ENCODE data around the gene PMVK.
"Not testable (repeated sequence)": the region's sequence is repeated elsewhere in the genome, so short reads cannot be mapped to it uniquely, and the experiment has no call there.

PMVK gene

GRCh38 chr1:154936555-154937084 lies at the start of gene PMVK:
Gene PMVK (minus strand): TSS chr1:154936719. CDS start chr1:154936685, 34 bp downstream.
- DNase-seq (ENCODE audit: low read depth), result peak; percentile 90

- no peak for DNase-seq (ENCODE audit: low read depth)
Observed at GRCh38 chr1:154983776-154984466, 47.4 kb upstream of the PMVK start.

GRCh38 chr1:154982897-154983648 lies 46.6 kb upstream of the PMVK start, which contains the start of gene FLAD1:
Gene FLAD1 (plus strand): TSS chr1:154983344. CDS start chr1:154983695, 351 bp downstream.
- DNase-seq (ENCODE audit: low read depth), result peak; percentile 91

- DNase-seq (ENCODE audit: low read depth), result no peak
Observed at GRCh38 chr1:154982341-154982740, 45.8 kb upstream of the PMVK start.

- DNase-seq (ENCODE audit: low read depth), result no peak
Observed at GRCh38 chr1:154978360-154978759, 41.8 kb upstream of the PMVK start.

- DNase-seq (ENCODE audit: low read depth), result not testable (repeated sequence)
Observed at GRCh38 chr1:154977762-154978161, 41.2 kb upstream of the PMVK start.

GRCh38 chr1:154975409-154976059 lies 39.0 kb upstream of the PMVK start:
- DNase-seq (ENCODE audit: low read depth), result peak; percentile 54

GRCh38 chr1:154974808-154975408 lies 38.4 kb upstream of the PMVK start:
- DNase-seq (ENCODE audit: low read depth), result peak; percentile 92

- peak; percentile 92 for DNase-seq (ENCODE audit: low read depth)
Observed at GRCh38 chr1:154974102-154974807, 37.7 kb upstream of the PMVK start, which contains the start of gene CKS1B. Gene CKS1B (plus strand): TSS chr1:154974681. CDS start chr1:154974746, 65 bp downstream.

GRCh38 chr1:154973344-154974101 lies 37.0 kb upstream of the PMVK start:
- peak; percentile 85 for DNase-seq (ENCODE audit: low read depth)

- no peak for DNase-seq (ENCODE audit: low read depth)
Observed at GRCh38 chr1:154972517-154973343, 36.2 kb upstream of the PMVK start.

- DNase-seq (ENCODE audit: low read depth), result no peak
Observed at GRCh38 chr1:154972213-154972516, 35.6 kb upstream of the PMVK start.

- DNase-seq (ENCODE audit: low read depth), result no peak
Observed at GRCh38 chr1:154971341-154971998, 35.0 kb upstream of the PMVK start.

GRCh38 chr1:154970631-154971340 lies 34.3 kb upstream of the PMVK start, which contains the start of gene SHC1:
Gene SHC1 (minus strand): TSS chr1:154970747. CDS start chr1:154970526, 221 bp downstream.
- no peak for DNase-seq (ENCODE audit: low read depth)

GRCh38 chr1:154969860-154970452 lies 33.4 kb upstream of the PMVK start:
- no peak for DNase-seq (ENCODE audit: low read depth)

GRCh38 chr1:154969246-154969645 lies 32.7 kb upstream of the PMVK start:
- DNase-seq (ENCODE audit: low read depth), result no peak

- no peak for DNase-seq (ENCODE audit: low read depth)
Observed at GRCh38 chr1:154968731-154969130, 32.2 kb upstream of the PMVK start.

- DNase-seq (ENCODE audit: low read depth), result no peak
Observed at GRCh38 chr1:154967331-154967950, 30.9 kb upstream of the PMVK start.

Data from activated T-helper 9 cell treated with anti-CD3 and anti-CD28 coated beads, Interleukin-2, amount 50 U/mL, for 16 hours (primary cell).